Liver (tissue), 9 donors: ENCODE results near the gene TTYH1. TPM values are rescaled to one million over a fixed set of nuclear protein-coding genes. Genes with fewer than 3 reads are reported as not detected.

Experiments used
- DNase-seq: peaks from one replicate; pipeline ENCODE4 v3.0.0-alpha.2; 2017; ENCODE audit warnings: low spot score
- H3K27ac ChIP-seq, 2 donors: one replicate each; pipeline ENCODE4 v1.7.0; 2013; ENCODE audit warnings: inconsistent platforms in 2 of 2, low read length in 2 of 2, control low read depth in 1 of 2, low read depth in 1 of 2, mild to moderate bottlenecking in 1 of 2
- H3K27me3 ChIP-seq, 4 donors: one replicate each; pipeline versions ENCODE4 v1.6.1 to v1.7.0; 2013; ENCODE audit warnings: low read length in 3 of 4, inconsistent platforms in 1 of 4, mild to moderate bottlenecking in 1 of 4, moderate library complexity in 1 of 4; ENCODE audit not compliant: control insufficient read depth in 4 of 4, insufficient read depth in 4 of 4
- H3K36me3 ChIP-seq, 4 donors: one replicate each; pipeline versions ENCODE4 v1.6.1 to v1.7.0; 2013; ENCODE audit warnings: low read length in 3 of 4, mild to moderate bottlenecking in 3 of 4, low read depth in 1 of 4, moderate library complexity in 1 of 4; ENCODE audit not compliant: control insufficient read depth in 4 of 4, insufficient read depth in 3 of 4
- H3K4me1 ChIP-seq, 4 donors: one replicate each; pipeline versions ENCODE4 v1.6.1 to v1.7.0; 2013; ENCODE audit warnings: low read length in 3 of 4, mild to moderate bottlenecking in 3 of 4, moderate library complexity in 1 of 4; ENCODE audit not compliant: control insufficient read depth in 4 of 4, insufficient read depth in 4 of 4
- H3K4me3 ChIP-seq, 3 donors: one replicate each; pipeline versions ENCODE4 v1.6.1 to v1.7.0; 2013; ENCODE audit warnings: low read length in 3 of 3, control low read depth in 1 of 3, low read depth in 1 of 3, mild to moderate bottlenecking in 1 of 3
- H3K9ac ChIP-seq, 2 donors: one replicate each; pipeline ENCODE4 v1.7.0; 2013; ENCODE audit warnings: low read length in 2 of 2, mild to moderate bottlenecking in 2 of 2, moderate library complexity in 2 of 2, control low read depth in 1 of 2, low read depth in 1 of 2
- H3K9me3 ChIP-seq, 4 donors: one replicate each; pipeline versions ENCODE4 v1.6.1 to v1.7.0; 2013; ENCODE audit warnings: low read length in 3 of 4; ENCODE audit not compliant: control insufficient read depth in 4 of 4
- EGR1 ChIP-seq, 2 donors: IDR thresholded peaks; 2 replicates each; pipeline ENCODE4 v1.6.1; 2016 to 2018; ENCODE audit warnings: antibody characterized with exemption in 2 of 2, low read depth in 2 of 2
- FOXA1 ChIP-seq: IDR thresholded peaks from 2 replicates; pipeline ENCODE4 v1.6.1; 2016; ENCODE audit warnings: antibody characterized with exemption
- FOXA2 ChIP-seq: IDR thresholded peaks from 2 replicates; pipeline ENCODE4 v1.6.1; 2016; ENCODE audit warnings: antibody characterized with exemption
- GABPA ChIP-seq, 2 donors: IDR thresholded peaks in 1 of 2; conservative IDR thresholded peaks in 1 of 2; 2 replicates each; pipeline ENCODE4 v1.6.1; 2016; ENCODE audit warnings: antibody characterized with exemption in 2 of 2, mild to moderate bottlenecking in 1 of 2, moderate library complexity in 1 of 2
- HNF4A ChIP-seq, 2 donors: conservative IDR thresholded peaks; 2 replicates each; pipeline ENCODE4 v1.6.1; 2016; ENCODE audit warnings: antibody characterized with exemption in 2 of 2, mild to moderate bottlenecking in 2 of 2
- HNF4G ChIP-seq: IDR thresholded peaks from 2 replicates; pipeline ENCODE4 v1.6.1; 2016; ENCODE audit warnings: antibody characterized with exemption
- JUND ChIP-seq, 2 donors: IDR thresholded peaks; 2 replicates each; pipeline ENCODE4 v1.6.1; 2016; ENCODE audit warnings: antibody characterized with exemption in 2 of 2
- MAX ChIP-seq: IDR thresholded peaks from 2 replicates; pipeline ENCODE4 v1.6.1; 2016; ENCODE audit warnings: antibody characterized with exemption
- NR2F2 ChIP-seq: IDR thresholded peaks from 2 replicates; pipeline ENCODE4 v1.6.1; 2016; ENCODE audit warnings: antibody characterized with exemption
- RAD21 ChIP-seq, 2 donors: IDR thresholded peaks; 2 replicates each; pipeline ENCODE4 v1.6.1; 2016; ENCODE audit warnings: antibody characterized with exemption in 2 of 2, mild to moderate bottlenecking in 2 of 2
- REST ChIP-seq: IDR thresholded peaks from 2 replicates; pipeline ENCODE4 v1.6.1; 2016; ENCODE audit warnings: antibody characterized with exemption, mild to moderate bottlenecking
- SP1 ChIP-seq: IDR thresholded peaks from 2 replicates; pipeline ENCODE4 v1.6.1; 2018; ENCODE audit warnings: antibody characterized with exemption, mild to moderate bottlenecking
- WGBS: extraction: QIAGEN DNeasy Blood & Tissue Kit; methylation state at CpG from one replicate; pipeline ENCODE4 v1.1.7; 2013; 5-methylcytosine and 5-hydroxymethylcytosine counted together
- polyA plus RNA-seq, 2 donors: library from polyadenylated mRNA; stranded (reverse) in 1 of 2; unstranded in 1 of 2; fragments of 200-250 nt in 1 of 2; fragments of >200 nt in 1 of 2; fragmentation: Nextera tagmentation in 1 of 2; extraction: Ambion mirVana in 1 of 2; gene quantifications; one replicate each; pipeline versions ENCODE4 v1.2.1 to v1.2.3, GENCODE V29; 2013 to 2015
- total RNA-seq, 2 donors: library from RNA; depleted of rRNA; stranded (reverse); fragments of >200 nt; gene quantifications; one replicate each; pipeline ENCODE4 v1.2.3, GENCODE V29; 2014
- TF ChIP-seq, protein P1 (sequence below): IDR thresholded peaks from 2 replicates; pipeline ENCODE4 v1.6.1; 2016; ENCODE audit warnings: antibody characterized with exemption
- TF ChIP-seq, protein P2 (sequence below): fragments of 150-350 bp; IDR thresholded peaks from 2 replicates; pipeline ENCODE4 v1.5.1; 2017; ENCODE audit warnings: improper control_type of control experiment, low read depth, low read length; ENCODE audit not compliant: missing input control
- donor health status: healthy.
- donor health status: healthy.
- donor health status: healthy.
- donor health status: healthy.
- donor health status: healthy.

TTYH1 gene
- total and polyA plus RNA-seq, 4 donors = 0.28 to 1.1 (median 0.61) TPM

DNA sequence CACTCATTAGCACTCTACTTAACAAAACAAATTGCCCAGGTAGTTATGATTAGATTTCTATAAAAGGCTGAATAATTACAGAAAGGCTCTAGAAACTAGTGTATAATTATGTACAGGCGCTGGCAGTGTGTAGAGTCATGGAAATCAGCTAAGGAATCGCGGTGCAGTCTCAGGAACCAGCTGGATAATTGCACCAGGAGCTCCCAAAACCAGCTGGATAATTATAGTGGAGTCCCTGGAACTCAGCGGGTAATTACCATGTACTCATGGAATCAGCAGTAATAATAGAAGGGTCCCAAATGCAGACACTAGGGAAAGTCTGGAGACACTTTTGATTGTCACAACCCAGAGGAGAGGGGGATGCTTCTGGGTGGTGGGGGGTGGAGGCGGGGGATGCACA, 23.2 kb upstream of the TTYH1 start (continued):
- TF ChIP-seq MAX = no peak
- no peak for TF ChIP-seq NR2F2
- TF ChIP-seq RAD21 (IDR thresholded peaks at IDR 0.05) = no peak
- TF ChIP-seq FOXA2 = no peak
- no peak for TF ChIP-seq HNF4A (conservative IDR thresholded peaks at IDR 0.05)
- no peak for TF ChIP-seq FOXA1
- TF ChIP-seq, protein P1, sequence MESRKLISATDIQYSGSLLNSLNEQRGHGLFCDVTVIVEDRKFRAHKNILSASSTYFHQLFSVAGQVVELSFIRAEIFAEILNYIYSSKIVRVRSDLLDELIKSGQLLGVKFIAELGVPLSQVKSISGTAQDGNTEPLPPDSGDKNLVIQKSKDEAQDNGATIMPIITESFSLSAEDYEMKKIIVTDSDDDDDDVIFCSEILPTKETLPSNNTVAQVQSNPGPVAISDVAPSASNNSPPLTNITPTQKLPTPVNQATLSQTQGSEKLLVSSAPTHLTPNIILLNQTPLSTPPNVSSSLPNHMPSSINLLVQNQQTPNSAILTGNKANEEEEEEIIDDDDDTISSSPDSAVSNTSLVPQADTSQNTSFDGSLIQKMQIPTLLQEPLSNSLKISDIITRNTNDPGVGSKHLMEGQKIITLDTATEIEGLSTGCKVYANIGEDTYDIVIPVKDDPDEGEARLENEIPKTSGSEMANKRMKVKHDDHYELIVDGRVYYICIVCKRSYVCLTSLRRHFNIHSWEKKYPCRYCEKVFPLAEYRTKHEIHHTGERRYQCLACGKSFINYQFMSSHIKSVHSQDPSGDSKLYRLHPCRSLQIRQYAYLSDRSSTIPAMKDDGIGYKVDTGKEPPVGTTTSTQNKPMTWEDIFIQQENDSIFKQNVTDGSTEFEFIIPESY = no peak
- no peak for TF ChIP-seq HNF4G
- TF ChIP-seq GABPA (IDR thresholded peaks at IDR 0.05 in 1 of 2, conservative IDR thresholded peaks at IDR 0.05 in 1 of 2) = no peak

DNA sequence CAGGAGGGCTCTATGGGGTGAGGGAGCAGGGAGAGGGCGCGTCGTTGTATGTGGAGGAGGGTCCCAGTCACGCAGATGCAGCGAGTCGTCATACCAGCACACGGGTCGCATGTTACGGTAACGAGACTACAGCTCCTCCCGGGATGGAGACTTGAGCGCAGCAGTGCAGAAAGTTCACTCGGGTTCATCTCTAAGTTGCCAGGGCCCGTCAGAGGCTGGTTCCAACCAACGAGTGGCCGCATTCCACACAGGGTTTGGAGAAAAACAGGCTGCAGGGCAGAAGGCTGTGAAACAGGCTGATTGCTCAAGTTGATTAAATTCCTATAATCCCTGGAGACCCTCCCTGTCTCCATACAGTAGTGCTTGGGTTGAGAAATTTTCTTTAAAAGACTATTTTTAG, 21.9 kb upstream of the TTYH1 start:
- Histone ChIP-seq H3K36me3 (no peaks in the 10 kb centered on the region), H3K4me3 (no peak overlapping the region), H3K27ac (no peak overlapping the region), H3K9ac (no peak overlapping the region), H3K9me3 (no peaks in the 10 kb centered on the region), H3K27me3 (peaks cover 0 to 2% (median 0%) of the 10 kb centered on the region in 4 donors), H3K4me1 (no peaks in the 10 kb centered on the region)
- DNase-seq = no peak
- 80% methylated on average over 16 of the region's 16 CpGs for WGBS
- TF ChIP-seq SP1 (no peak), NR2F2 (no peak), HNF4A (conservative IDR thresholded peaks at IDR 0.05) (no peak), REST (no peak), EGR1 (IDR thresholded peaks at IDR 0.05; ENCODE audit: low read depth in 2 of 2) (no peak), FOXA2 (no peak)
- TF ChIP-seq, protein P2, sequence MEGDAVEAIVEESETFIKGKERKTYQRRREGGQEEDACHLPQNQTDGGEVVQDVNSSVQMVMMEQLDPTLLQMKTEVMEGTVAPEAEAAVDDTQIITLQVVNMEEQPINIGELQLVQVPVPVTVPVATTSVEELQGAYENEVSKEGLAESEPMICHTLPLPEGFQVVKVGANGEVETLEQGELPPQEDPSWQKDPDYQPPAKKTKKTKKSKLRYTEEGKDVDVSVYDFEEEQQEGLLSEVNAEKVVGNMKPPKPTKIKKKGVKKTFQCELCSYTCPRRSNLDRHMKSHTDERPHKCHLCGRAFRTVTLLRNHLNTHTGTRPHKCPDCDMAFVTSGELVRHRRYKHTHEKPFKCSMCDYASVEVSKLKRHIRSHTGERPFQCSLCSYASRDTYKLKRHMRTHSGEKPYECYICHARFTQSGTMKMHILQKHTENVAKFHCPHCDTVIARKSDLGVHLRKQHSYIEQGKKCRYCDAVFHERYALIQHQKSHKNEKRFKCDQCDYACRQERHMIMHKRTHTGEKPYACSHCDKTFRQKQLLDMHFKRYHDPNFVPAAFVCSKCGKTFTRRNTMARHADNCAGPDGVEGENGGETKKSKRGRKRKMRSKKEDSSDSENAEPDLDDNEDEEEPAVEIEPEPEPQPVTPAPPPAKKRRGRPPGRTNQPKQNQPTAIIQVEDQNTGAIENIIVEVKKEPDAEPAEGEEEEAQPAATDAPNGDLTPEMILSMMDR = no peak

DNA sequence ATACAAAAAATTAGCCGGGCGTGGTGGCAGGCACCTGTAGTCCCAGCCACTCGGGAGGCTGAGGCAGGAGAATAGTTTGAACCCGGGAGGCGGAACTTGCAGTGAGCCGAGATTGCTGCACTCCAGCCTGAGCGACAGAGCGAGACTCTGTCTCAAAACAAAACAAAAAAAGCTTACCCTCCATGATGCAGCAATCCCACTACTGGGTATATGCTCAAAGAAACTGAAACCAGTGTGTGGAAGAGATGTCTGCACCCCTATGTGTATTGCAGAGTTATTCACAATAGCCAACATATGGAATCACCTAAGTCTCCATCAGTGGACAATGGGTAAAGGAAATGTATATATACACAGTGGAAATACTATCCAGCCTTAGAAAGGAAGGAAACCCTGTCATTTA, 19.6 kb upstream of the TTYH1 start:
- Histone ChIP-seq H3K27me3 (no peaks in the 10 kb centered on the region), H3K9me3 (peaks cover 0 to 2% (median 0%) of the 10 kb centered on the region in 4 donors), H3K4me1 (no peaks in the 10 kb centered on the region), H3K27ac (no peak overlapping the region), H3K36me3 (no peaks in the 10 kb centered on the region), H3K4me3 (no peak overlapping the region), H3K9ac (no peak overlapping the region)
- TF ChIP-seq SP1 (no peak), JUND (IDR thresholded peaks at IDR 0.05) (no peak), HNF4A (conservative IDR thresholded peaks at IDR 0.05) (no peak)
- TF ChIP-seq, protein P2 = no peak
- 82% methylated on average over 8 of the region's 8 CpGs for WGBS
- no peak for DNase-seq
